Glutamatergic neuron (in vitro differentiated cells): ENCODE results near the gene PDLIM7. TPM values are rescaled to one million over a fixed set of nuclear protein-coding genes. Genes with fewer than 3 reads are reported as not detected.
A peak's percentile ranks its signal among the peaks of the same experiment; 100 is the strongest.

Experiments used
- DNase-seq: peaks from one replicate; pipeline ENCODE4 v3.0.0; 2022
- H3K27ac Mint-ChIP-seq: one replicate; pipeline ENCODE4 v1.8.0; 2020; ENCODE audit warnings: mild to moderate bottlenecking, mixed read lengths, inconsistent platforms; ENCODE audit not compliant: unreplicated experiment
- H3K27me3 Mint-ChIP-seq: one replicate; pipeline ENCODE4 v1.8.0; 2020; ENCODE audit warnings: mild to moderate bottlenecking, moderate library complexity, mixed read lengths, inconsistent platforms; ENCODE audit not compliant: unreplicated experiment
- H3K36me3 Mint-ChIP-seq: one replicate; pipeline ENCODE4 v1.8.0; 2020; ENCODE audit warnings: mild to moderate bottlenecking, mixed read lengths, inconsistent platforms; ENCODE audit not compliant: unreplicated experiment
- H3K4me1 Mint-ChIP-seq: one replicate; pipeline ENCODE4 v1.8.0; 2020; ENCODE audit warnings: mild to moderate bottlenecking, low read depth, mixed read lengths, inconsistent platforms; ENCODE audit not compliant: unreplicated experiment
- H3K4me3 Mint-ChIP-seq: one replicate; pipeline ENCODE4 v1.8.0; 2020; ENCODE audit warnings: mild to moderate bottlenecking, mixed read lengths, inconsistent platforms; ENCODE audit not compliant: unreplicated experiment
- H3K9me3 Mint-ChIP-seq: one replicate; pipeline ENCODE4 v1.8.0; 2020; ENCODE audit warnings: mild to moderate bottlenecking, moderate library complexity, mixed read lengths, inconsistent platforms; ENCODE audit not compliant: unreplicated experiment
- total RNA-seq: library from RNA; stranded (reverse); fragmentation: NEBNext Ultra II Directional; extraction: Animal tissue kit (Norgen Biotek cat#: 25700); gene quantifications from one replicate; pipeline ENCODE4 v1.2.1, GENCODE V29; 2021; ENCODE audit not compliant: unreplicated experiment
- TF ChIP-seq, protein P1 (sequence below): fragments of 200-600 bp; sonication (generic); IDR thresholded peaks from one replicate; pipeline ENCODE4 v1.5.0; 2021; ENCODE audit not compliant: partially characterized antibody, unreplicated experiment

PDLIM7 gene
- total RNA-seq, 1 donor from 2014 or later = 430 TPM

DNA sequence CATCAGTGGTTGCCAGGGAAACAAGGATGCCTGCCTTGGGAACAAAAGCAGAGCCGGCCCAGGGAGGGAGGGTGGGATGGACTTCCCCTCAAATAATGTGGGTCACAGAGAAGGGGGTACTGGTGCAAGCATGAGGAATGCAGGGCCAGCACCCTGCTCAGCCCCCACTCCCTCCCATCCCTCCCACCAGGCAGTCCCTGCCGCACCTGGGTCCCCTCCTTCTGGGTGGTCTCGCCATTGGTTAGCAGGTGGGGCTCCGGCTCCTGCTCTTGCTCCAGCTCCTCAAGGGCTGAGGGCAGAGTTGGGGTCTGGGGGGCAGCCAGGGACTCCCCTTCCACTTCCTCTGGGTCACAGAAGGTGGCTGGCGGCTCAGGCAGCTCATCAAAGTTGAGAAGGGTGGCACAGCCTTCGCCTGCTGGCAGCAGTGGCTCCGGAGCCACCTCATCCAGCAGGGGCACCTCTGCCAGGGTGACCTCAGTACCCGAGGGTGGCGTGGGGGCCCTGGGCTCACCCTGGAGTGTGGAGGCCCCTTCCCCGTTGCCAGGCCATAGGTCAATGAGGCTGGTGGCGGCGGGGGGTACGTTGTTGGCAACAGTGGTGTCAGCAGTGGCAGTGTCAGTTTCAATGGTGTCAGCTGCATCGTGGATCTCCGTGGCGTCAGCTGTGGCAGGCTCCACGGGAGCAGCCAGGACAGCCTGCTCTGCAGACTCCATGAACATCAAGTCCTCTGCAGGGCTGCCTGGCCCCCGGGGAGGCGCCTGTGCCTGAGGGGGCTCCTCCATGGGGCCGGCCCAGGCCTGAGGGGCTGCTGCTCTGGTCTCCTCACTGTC is 39.3 kb downstream of the PDLIM7 start:
- TF ChIP-seq, protein P1, sequence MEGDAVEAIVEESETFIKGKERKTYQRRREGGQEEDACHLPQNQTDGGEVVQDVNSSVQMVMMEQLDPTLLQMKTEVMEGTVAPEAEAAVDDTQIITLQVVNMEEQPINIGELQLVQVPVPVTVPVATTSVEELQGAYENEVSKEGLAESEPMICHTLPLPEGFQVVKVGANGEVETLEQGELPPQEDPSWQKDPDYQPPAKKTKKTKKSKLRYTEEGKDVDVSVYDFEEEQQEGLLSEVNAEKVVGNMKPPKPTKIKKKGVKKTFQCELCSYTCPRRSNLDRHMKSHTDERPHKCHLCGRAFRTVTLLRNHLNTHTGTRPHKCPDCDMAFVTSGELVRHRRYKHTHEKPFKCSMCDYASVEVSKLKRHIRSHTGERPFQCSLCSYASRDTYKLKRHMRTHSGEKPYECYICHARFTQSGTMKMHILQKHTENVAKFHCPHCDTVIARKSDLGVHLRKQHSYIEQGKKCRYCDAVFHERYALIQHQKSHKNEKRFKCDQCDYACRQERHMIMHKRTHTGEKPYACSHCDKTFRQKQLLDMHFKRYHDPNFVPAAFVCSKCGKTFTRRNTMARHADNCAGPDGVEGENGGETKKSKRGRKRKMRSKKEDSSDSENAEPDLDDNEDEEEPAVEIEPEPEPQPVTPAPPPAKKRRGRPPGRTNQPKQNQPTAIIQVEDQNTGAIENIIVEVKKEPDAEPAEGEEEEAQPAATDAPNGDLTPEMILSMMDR = peak; percentile 49
- H3K27me3 Mint-ChIP-seq = peaks cover 39% of the 10 kb centered on the region
- H3K9me3 Mint-ChIP-seq = peaks cover 36% of the 10 kb centered on the region
- H3K27ac Mint-ChIP-seq = peak overlapping the region; percentile 88
- H3K4me1 Mint-ChIP-seq = peaks cover 20% of the 10 kb centered on the region
- H3K4me3 Mint-ChIP-seq = peak overlapping the region; percentile 88
- peaks cover 5% of the 10 kb centered on the region for H3K36me3 Mint-ChIP-seq
- no peak for DNase-seq

DNA sequence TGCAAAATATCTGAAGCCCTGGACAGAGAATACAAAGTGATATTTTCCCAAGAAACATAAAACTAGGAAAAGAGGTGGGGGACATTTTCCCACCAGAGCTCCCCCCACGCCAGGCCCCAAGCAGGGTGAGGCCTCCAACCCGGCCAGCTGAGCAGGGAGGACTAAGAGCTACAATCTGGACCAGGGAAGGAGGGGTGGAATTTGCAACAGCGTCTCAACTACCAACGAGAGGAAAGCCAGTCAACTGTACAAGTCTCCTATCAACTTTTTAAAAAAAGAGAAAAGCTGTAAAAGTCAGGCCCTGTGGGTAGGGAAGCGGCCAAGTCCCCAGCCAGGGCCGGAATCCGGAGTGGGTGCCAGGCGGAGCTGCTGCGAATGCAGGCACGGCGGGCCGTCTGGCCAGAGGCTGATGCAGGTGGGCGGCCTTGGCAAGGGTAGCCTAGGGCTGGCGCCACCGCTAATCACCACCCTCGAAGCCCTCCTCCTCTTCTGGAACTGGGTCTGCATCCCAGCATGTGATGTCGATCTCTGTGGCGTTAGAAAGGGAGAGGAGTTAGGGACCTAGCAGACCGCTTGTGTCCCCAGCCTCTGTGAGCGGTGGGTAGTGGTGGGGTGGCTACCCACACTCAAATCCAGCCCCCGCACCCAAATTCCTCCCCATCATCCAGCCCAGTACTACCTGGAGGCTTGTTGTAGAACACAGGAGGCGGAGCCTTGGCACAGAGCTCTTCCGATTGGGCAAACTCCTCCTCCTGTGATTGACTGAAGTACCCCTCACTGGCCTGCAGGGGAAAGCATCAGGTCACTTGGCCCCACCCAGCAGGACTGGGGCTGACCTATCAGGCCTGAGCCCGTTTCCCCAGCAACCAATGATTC is 40.2 kb downstream of the PDLIM7 start:
- Mint-ChIP-seq H3K27ac (peak overlapping the region; percentile 88), H3K36me3 (peaks cover 5% of the 10 kb centered on the region), H3K4me3 (peak overlapping the region; percentile 88), H3K9me3 (peaks cover 38% of the 10 kb centered on the region), H3K4me1 (peaks cover 17% of the 10 kb centered on the region), H3K27me3 (peaks cover 41% of the 10 kb centered on the region)
- peak; percentile 87 for DNase-seq
- TF ChIP-seq, protein P1 = peak; percentile 80

DNA sequence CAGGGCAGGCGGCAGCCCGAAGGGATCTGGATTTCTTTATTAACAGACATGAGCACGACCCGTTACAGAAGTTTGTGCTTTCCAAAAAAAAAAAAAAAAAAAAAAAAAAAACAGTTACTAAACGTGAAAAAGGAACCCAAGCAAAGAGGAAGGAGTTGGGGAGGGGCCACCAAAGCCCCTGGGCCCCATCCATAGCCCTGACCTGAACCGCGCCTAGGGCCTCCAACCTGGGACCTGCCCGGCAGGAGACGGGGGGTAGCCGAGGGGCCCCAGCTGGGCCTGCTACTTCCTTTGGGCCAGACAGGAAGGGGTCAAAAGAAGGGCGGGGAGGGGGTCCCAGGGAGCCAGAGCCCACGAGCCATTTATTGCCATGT is 40.8 kb downstream of the PDLIM7 start:
- H3K27me3 Mint-ChIP-seq = peaks cover 40% of the 10 kb centered on the region
- DNase-seq = no peak
- peaks cover 38% of the 10 kb centered on the region for H3K9me3 Mint-ChIP-seq
- peaks cover 3% of the 10 kb centered on the region for H3K36me3 Mint-ChIP-seq
- TF ChIP-seq, protein P1 = peak; percentile 44
- H3K27ac Mint-ChIP-seq = peak overlapping the region; percentile 89
- peak overlapping the region; percentile 85 for H3K4me3 Mint-ChIP-seq
- peaks cover 15% of the 10 kb centered on the region for H3K4me1 Mint-ChIP-seq

DNA sequence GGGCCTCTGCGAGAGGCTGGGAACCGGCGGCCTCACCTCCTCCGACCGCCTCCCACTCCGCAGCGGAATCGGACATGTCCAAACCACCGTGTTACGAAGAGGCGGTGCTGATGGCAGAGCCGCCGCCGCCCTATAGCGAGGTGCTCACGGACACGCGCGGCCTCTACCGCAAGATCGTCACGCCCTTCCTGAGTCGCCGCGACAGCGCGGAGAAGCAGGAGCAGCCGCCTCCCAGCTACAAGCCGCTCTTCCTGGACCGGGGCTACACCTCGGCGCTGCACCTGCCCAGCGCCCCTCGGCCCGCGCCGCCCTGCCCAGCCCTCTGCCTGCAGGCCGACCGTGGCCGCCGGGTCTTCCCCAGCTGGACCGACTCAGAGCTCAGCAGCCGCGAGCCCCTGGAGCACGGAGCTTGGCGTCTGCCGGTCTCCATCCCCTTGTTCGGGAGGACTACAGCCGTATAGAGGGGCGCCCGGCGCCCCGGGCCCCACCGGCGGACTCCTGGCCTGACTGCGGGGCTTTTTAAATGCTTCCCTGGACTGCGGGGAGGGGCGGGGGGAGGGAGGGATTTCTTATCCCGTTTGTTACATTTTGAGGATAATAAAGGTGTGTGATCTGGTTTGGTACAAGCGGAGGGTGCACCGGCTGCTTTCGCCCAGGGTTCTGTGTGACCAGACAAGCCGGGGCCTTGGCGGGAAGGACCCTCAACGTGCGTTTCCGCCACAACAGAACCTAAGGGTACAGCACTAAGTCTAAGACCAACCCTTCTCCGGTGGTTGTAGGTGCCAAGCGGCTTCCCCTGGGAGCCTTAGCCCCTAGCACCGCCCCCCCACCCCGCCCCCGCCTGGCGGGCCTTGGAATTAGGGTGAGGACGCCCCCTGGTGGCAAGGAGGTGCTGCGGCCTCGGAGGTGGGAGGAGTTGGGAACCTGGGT is 41.5 kb downstream of the PDLIM7 start:
- Mint-ChIP-seq H3K27me3 (peaks cover 36% of the 10 kb centered on the region), H3K36me3 (no peaks in the 10 kb centered on the region), H3K4me1 (peaks cover 11% of the 10 kb centered on the region), H3K4me3 (peak overlapping the region; percentile 85), H3K9me3 (peaks cover 36% of the 10 kb centered on the region), H3K27ac (peak overlapping the region; percentile 89)
- DNase-seq = peak; percentile 95
- TF ChIP-seq, protein P1 = peak; percentile 95
